SKM-1 treated with dmso at 0.1 percent for 144 hours (cell line): Measurements from ENCODE around the gene RGL4.
"Not testable (repeated sequence)": the region's sequence is repeated elsewhere in the genome, so short reads cannot be mapped to it uniquely, and the experiment has no call there.

ENCODE experiments used
- DNase-seq: peaks from one replicate; lab custom pipeline; 2025; ENCODE audit not compliant: unreplicated experiment; lab: John Stamatoyannopoulos, UW

The RGL4 gene, protein sequence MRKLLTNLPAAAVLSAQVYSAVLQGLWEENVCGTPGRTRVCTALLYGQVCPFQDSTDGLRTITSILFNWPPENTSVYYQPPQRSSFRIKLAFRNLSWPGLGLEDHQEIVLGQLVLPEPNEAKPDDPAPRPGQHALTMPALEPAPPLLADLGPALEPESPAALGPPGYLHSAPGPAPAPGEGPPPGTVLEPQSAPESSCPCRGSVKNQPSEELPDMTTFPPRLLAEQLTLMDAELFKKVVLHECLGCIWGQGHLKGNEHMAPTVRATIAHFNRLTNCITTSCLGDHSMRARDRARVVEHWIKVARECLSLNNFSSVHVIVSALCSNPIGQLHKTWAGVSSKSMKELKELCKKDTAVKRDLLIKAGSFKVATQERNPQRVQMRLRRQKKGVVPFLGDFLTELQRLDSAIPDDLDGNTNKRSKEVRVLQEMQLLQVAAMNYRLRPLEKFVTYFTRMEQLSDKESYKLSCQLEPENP

DNA sequence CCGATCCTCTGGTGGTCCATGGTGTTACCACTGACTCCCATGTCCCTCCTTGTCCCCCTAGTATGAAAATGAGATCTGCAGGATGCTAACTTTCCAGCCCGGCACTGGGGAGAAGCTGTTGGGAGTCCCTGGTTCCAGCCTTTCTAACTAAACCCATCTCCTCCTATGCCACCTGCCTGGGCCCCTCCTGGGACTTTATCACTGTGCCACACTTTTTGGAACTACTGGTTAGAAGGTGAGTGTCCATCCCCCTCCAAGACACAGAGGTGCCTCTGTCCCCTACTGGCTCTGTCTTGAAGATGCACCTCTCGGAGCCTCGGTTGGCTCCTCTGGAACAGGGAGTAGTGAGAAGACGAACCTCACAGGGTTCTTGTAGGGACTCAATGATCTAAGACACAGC, at the start of gene RGL4:
TSS of gene RGL4 (plus strand) at position 301 of the 400 bp plus-strand sequence. CDS start 1,018 bp downstream, outside the sequence.
- no peak for DNase-seq

DNA sequence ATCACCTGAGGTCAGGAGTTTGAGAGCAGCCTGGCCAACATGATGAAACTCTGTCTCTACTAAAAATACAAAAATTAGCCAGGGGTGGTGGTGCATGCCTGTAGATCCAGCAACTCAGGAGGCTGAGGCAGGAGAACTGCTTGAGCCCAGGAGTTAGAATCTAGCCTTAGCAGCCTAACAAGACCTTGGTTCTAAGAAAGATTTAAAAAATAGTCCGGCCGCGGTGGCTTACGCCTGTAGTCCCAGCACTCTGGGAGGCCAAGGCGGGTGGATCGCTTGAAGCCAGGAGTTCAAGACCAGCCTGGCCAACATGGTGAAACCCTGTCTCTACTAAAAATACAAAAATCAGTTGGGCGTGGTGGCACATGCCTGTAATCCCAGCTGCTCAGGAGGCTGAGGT, 44.3 kb upstream of the RGL4 start:
- not testable (repeated sequence) for DNase-seq

- DNase-seq = no peak
These were observed 41.7 kb upstream of the RGL4 start for GRCh38 chr22:23649071-23649501.

DNA sequence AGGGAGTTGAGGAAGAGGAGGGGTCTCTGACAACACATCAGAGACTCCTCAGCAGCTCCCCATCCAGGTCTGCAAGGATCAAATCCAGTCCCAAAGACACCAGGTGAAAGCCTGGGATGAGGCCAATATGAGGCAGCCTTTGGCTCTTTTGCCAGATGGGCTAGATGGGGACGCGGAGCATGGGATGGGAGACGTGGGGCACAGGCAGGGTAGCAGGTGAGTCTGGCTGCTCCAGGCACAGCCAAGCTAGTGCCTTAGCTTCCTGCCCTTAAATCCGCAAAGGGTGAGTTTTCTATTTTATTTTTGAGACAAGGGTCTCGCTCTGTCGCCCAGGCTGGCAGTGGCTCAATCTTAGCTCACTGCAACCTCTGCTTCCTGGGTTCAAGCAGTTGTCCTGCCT, 39.1 kb upstream of the RGL4 start:
- no peak for DNase-seq

DNA sequence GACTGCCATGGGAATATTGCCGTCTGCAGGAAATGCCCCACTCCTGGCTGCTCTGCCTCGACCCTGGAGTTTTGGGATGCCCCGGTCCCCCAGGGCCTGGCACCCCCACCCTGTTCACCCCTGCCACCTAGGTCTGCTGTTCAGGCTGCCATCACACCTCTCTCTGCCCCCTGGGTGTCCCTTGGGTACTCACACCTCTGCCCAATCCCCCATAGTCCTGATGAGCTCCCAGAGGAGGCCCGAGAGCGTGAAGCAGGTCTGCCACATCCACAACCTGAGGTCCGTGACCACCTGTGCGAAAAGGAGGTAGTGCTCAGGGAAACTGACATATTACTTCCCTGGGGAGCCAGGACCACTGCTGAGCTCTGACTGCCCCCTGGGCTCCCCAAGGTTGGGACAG, 38.5 kb upstream of the RGL4 start:
- no peak for DNase-seq

DNA sequence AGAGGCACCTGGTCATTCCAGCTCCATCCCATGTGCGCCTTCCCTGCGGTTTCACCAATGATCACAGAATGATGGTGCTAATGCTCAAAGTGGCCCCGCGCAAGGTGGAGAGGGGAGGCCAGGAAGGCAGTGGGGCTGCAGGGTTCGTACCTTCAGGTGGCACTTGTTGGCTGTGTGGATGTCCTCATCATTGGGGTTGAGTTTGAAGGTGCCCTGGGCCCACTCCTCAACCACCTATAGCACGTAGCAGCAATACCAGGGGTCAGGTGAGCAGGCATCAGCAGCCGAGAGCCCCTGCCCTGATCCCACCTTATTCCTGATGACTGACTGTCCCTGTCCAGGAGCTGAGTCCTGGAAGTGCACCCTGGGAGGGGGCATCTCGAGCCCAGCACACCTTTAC, 38.1 kb upstream of the RGL4 start:
- DNase-seq = no peak

- DNase-seq = no peak
These were observed 34.8 kb upstream of the RGL4 start for GRCh38 chr22:23655891-23656475.

DNA sequence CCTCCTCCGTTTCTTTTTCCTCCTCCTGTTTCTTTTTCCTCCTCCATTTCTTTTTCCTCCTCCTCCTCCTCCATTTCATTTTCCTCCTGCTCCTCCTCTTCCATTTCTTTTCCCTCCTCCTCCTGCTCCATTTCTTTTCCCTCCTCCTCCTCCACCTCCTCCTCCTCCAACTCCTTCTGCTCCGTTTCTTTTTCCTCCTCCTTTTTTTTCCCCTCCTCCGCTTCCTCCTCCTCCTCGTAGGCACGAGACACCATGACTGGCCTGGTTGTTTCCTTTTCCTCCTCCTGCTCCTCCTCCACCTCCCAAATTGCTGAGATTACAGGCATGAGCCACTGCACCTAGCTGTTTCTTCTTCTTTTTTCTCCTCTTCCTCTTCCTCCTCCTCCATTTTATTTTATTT, 33.1 kb upstream of the RGL4 start:
- DNase-seq = no peak

- DNase-seq = not testable (repeated sequence)
These were observed 30.4 kb upstream of the RGL4 start for GRCh38 chr22:23660381-23660780.

DNA sequence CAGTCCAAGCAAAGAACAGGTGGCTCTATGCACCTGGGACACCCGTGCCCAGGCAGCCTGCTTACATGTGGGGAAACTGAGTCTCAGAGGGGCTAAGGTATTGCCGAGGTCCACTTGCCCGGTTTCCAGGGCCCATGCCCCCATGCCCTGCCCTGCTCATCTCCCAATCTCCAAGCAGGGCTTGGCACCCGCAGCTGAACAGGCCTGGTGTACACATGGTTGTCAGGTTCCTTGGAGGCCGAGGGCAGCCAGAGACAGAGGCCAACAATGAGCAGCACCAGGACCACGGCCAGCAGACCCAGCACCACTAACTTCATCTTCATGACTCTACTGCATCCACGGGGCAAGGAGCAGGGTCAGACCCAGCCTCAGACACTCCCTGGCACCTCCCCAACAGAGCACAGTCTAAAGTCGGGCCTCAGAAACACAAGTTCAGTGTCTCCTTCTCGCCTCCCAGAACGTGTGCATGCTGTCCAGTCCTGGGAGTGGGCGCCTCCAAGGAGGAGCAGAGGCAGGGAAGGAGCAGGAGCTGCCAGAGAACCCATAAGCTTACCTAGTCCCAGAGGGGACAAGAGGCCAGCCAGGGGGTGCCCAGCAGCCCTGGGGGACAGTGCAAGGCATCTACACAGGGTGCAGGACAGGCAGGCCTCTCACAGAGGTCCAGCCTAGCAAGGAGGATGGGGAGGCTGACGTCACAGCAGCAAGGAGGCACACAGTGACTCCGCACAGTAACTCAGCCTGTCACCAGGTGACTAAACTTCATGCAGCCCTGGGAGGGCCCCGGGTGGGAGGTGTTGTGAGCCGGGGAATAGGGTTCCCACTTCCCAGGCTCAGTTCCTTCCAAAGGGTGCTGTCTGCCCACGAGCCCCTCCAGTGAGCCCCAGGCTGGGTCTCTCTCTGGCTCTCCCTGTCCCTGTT, 20.2 kb upstream of the RGL4 start:
- no peak for DNase-seq

DNA sequence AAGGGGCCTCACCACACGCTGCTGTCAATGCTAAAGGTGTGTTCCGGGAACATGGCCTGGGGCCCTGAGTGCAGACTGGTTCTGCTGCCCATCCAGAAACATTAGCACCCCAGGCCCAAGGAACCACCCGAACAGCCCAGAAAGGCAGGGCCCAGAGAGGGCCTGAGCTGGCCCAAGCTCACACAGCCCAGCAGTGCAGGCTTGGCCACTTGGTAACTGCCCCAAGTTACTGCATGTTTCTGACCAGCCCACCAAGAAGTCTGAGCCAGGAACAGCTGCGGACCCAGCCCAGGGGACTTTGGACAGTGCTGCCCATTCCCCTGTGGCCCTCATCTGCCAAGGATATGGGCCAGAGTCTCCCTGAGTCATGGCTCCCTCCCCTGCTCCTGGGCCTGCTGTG, 19.4 kb upstream of the RGL4 start:
- DNase-seq = not testable (repeated sequence)

DNA sequence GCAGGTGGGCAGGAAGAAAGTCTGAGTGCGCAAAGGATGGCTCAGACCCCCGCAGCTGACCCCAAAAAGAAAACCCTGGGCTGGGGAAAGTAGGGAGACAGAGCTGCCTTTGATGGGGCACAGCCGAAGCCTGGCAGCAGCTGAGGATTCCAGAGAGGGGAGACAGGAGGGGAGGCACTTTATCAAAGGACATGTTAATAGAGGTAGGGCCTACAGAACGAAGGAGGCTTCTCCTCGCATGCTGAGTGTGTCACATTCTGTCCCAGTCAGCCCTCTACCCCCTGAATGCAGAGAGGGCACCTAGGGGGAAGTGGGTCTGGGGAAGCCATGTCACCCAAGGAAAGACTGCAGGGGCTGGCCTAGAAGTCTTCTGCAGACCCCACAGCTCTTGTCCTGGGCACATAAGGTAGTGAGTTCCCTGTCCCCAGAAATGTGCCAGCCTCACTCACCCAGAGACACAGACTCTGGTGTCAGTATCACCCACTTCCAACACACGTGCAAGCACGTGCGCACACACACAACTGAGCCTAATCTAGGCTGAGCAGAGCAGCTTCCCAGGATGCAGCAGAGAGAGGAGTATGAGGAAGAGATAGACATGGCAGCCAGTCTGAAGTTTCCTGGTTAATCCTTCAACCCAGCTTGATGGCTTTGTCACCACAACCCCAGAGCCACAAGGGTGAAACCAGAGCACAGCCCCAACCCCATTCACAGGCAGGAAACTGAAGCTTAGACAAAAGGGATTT, 18.3 kb upstream of the RGL4 start:
- DNase-seq = not testable (repeated sequence)

GRCh38 chr22:23673050-23673620, 17.7 kb upstream of the RGL4 start:
- DNase-seq = no peak

DNA sequence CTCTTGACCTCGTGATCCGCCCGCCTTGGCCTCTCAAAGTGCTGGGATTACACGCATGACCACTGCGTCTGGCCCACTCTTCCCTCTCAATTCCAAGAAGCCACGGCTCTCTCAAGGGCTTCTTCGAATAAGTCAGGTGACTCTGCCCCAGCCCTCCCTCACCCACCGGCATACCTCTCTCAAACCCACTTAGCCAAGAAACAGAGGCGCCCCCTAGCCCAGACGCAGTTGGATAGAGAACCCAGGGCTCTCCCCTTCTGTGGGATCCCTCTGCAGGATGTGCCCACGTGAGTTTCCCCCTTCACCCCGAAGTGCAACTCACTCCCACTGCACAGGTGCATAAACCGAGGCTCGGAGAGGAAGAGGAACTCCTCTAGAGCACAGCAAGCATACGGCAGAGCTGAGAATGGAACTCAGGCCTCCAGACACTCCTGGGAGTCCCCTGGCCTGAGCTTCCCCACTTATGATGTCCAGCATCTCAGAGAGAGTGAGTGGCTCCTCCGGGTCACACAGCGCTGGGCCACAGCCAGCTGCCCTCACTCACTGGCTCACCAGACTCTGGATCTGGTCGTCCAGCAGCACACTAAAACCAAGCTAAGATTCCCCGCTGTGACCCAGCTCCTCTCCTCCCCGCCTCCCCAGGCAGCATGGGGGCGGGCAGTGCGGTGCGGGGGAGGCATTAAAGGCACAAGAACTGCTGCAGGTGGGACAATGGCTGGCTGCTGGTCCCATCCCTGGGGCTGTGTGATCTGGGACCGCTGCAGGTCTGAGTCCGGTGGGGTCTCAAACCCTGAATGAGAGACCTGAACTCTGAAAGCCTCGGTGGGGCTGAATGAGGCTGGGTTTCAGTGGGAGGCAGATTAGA, 16.8 kb upstream of the RGL4 start:
- DNase-seq = no peak

DNA sequence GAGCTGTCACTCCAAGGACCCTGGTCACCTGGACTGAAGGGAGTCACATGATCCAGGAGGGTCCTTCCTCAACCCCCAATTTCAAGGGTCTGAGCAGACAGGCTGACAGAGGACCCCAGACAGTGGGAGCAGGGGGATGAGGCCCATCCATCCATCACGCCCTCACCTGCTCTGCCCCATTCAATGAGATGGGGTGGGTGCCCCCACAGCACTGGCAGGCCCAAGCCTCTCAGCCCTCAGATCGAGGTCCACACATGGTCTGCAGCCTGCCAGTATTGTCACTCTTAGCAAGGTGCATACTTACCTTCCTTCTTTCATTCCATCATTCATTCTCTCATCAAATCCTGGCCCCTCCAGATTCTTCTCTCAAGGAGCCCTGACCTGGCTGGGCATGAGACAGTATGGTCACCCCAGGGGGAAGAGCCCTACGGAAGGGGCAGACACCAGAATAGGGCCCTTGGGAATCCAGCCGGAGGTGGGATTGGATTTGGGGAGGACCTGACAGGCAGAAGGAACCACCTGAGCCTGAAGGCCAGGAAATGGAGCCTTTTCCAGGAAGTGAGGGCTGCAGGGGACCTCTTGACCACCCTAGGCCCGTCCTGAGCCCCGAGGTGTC, 15.8 kb upstream of the RGL4 start:
- not testable (repeated sequence) for DNase-seq

GRCh38 chr22:23675502-23676415, 15.1 kb upstream of the RGL4 start:
- DNase-seq = peak; percentile 4

DNA sequence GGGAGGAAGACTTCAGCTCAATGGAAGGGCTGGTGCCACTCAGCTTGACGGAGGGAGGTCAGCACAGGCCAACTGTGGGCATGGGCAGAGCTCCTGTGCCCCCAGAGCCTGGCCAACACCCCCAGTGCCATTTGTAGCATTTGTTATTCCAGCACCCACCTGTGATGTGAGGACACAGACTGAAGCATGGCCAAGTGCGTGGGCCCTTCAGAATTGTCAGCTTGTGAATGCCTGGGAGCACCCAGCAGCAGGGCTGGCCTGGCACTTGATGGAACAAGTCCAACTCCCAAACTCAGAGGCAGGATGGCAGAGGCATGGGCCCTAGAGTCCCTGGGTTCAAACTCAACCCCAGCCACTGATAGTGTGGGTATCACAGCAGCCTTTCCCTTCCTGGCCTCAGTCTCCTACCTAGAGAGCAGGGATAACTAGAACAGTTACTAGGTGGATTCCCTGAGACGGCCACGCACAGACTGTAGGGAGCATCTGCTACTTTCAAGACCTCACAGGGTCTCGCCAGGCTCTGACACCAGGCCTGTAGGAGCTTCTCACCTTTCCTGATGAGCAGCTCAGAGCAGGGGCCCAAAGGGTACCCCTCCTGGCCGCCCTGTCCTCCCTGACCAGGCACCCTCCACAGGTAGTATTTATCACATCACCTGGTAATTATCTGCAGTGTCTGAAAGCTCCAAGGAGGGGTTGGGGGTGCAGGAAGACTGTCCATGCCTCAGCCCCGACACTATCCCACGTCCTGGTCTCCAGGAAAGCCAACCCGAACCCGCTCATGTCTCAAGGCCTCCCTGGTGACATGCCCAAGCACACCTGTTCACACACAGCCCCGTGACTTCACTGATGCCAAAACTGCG, 13.7 kb upstream of the RGL4 start:
- not testable (repeated sequence) for DNase-seq
